CD8-positive, alpha-beta memory T cell (primary cell): ENCODE results near the gene NLRP1. TPM values are rescaled to one million over a fixed set of nuclear protein-coding genes. Genes with fewer than 3 reads are reported as not detected.

Source experiments
- CTCF ChIA-PET: fragments of 350-600 bp; sonication (Branson Sonifier 250); formaldehyde crosslinking; loops from one replicate; lab custom pipeline; 2021; ENCODE audit warnings: antibody characterized with exemption; lab: Charles Lee
- POLR2A ChIA-PET: fragments of 350-600 bp; sonication (Branson Sonifier 250); formaldehyde crosslinking; loops from one replicate; lab custom pipeline; 2021; ENCODE audit warnings: antibody characterized with exemption; lab: Charles Lee
- DNase-seq, 5 donors: peaks; one replicate each; pipeline versions ENCODE4 v3.0.0 to v3.0.0-alpha.2; 2020 to 2022; ENCODE audit warnings: mixed read lengths in 1 of 5
- H3K27ac ChIP-seq: one replicate; pipeline ENCODE4 v1.7.0; 2013; ENCODE audit warnings: low read depth, mild to moderate bottlenecking, low read length, moderate library complexity
- H3K27me3 ChIP-seq: 2 replicates; pipeline ENCODE4 v1.7.0; 2013; ENCODE audit warnings: low read length, mild to moderate bottlenecking; ENCODE audit not compliant: insufficient read depth, poor library complexity, severe bottlenecking
- H3K36me3 ChIP-seq: 2 replicates; pipeline ENCODE4 v1.7.0; 2013; ENCODE audit warnings: mild to moderate bottlenecking, low read length, moderate library complexity; ENCODE audit not compliant: insufficient read depth
- H3K4me1 ChIP-seq: 2 replicates; pipeline ENCODE4 v1.7.0; 2013; ENCODE audit warnings: mild to moderate bottlenecking, low read length, moderate library complexity; ENCODE audit not compliant: insufficient read depth
- H3K4me3 ChIP-seq: 2 replicates; pipeline ENCODE4 v1.7.0; 2013; ENCODE audit warnings: mild to moderate bottlenecking, low read length
- H3K9me3 ChIP-seq: 2 replicates; pipeline ENCODE4 v1.7.0; 2013; ENCODE audit warnings: mild to moderate bottlenecking, low read length
- H3K27ac Mint-ChIP-seq, 8 donors: one replicate each; pipeline ENCODE4 v1.8.0; 2020 to 2021; ENCODE audit warnings: mixed read lengths in 8 of 8, mild to moderate bottlenecking in 6 of 8, inconsistent platforms in 3 of 8, moderate library complexity in 3 of 8
- H3K27me3 Mint-ChIP-seq, 2 donors: one replicate each; pipeline ENCODE4 v1.8.0; 2020 to 2021; ENCODE audit warnings: mixed read lengths in 2 of 2, mild to moderate bottlenecking in 1 of 2, moderate library complexity in 1 of 2
- H3K36me3 Mint-ChIP-seq, 3 donors: one replicate each; pipeline ENCODE4 v1.8.0; 2020 to 2021; ENCODE audit warnings: mixed read lengths in 3 of 3, inconsistent platforms in 1 of 3, mild to moderate bottlenecking in 1 of 3
- H3K4me1 Mint-ChIP-seq, 3 donors: one replicate each; pipeline ENCODE4 v1.8.0; 2020 to 2021; ENCODE audit warnings: mixed read lengths in 3 of 3, inconsistent platforms in 1 of 3, mild to moderate bottlenecking in 1 of 3
- H3K4me3 Mint-ChIP-seq, 7 donors: one replicate each; pipeline ENCODE4 v1.8.0; 2020 to 2021; ENCODE audit warnings: mixed read lengths in 7 of 7, mild to moderate bottlenecking in 6 of 7, moderate library complexity in 4 of 7, inconsistent platforms in 2 of 7
- H3K9me3 Mint-ChIP-seq, 5 donors: one replicate each; pipeline ENCODE4 v1.8.0; 2020 to 2022; ENCODE audit warnings: mixed read lengths in 5 of 5, mild to moderate bottlenecking in 3 of 5, moderate library complexity in 2 of 5, inconsistent platforms in 1 of 5
- polyA plus RNA-seq: library from polyadenylated mRNA; unstranded; fragments of 300-500 nt; fragmentation: Illumina TruSeq; gene quantifications from one replicate; pipeline ENCODE4 v1.2.3, GENCODE V29; 2021
- total RNA-seq, 2 experiments: library from RNA; stranded (reverse); gene quantifications; one replicate each; pipeline ENCODE4 v1.2.3, GENCODE V29; 2021

The NLRP1 gene
- total and polyA plus RNA-seq, 3 experiments from 2014 or later: 33.8 to 37.6 (median 35.2) TPM

- ChIA-PET POLR2A (no interaction called here), CTCF (no interaction called here)
- no peak overlapping the region for H3K27ac ChIP-seq
- Mint-ChIP-seq H3K27ac (peak overlapping the region in 2 of 8 donors; percentile 65 to 79), H3K36me3 (peaks cover 5 to 58% (median 20%) of the 10 kb centered on the region in 3 donors), H3K4me3 (no peak overlapping the region), H3K4me1 (peaks cover 28 to 37% (median 32%) of the 10 kb centered on the region in 3 donors), H3K9me3 (no peaks in the 10 kb centered on the region), H3K27me3 (no peaks in the 10 kb centered on the region)
- no peak for DNase-seq
- no peaks in the 10 kb centered on the region for H3K9me3 ChIP-seq
- no peak overlapping the region for H3K4me3 ChIP-seq
- H3K27me3 ChIP-seq: no peaks in the 10 kb centered on the region
- peaks cover 30% of the 10 kb centered on the region for H3K4me1 ChIP-seq
- H3K36me3 ChIP-seq: peaks cover 8% of the 10 kb centered on the region
Measured at GRCh38 chr17:5509482-5509881, 74.8 kb downstream of the NLRP1 start.

- Histone ChIP-seq H3K27me3 (no peaks in the 10 kb centered on the region), H3K36me3 (peaks cover 4% of the 10 kb centered on the region), H3K9me3 (no peaks in the 10 kb centered on the region), H3K27ac (no peak overlapping the region), H3K4me3 (no peak overlapping the region), H3K4me1 (peaks cover 25% of the 10 kb centered on the region)
- CTCF ChIA-PET: no interaction called here
- H3K27ac Mint-ChIP-seq: peak overlapping the region in 3 of 8 donors; percentile 43 to 79 (median 45)
- peaks cover 23 to 30% (median 25%) of the 10 kb centered on the region in 3 donors for H3K4me1 Mint-ChIP-seq
- no peaks in the 10 kb centered on the region for H3K27me3 Mint-ChIP-seq
- no peak for DNase-seq
- H3K36me3 Mint-ChIP-seq: peaks cover 5 to 58% (median 16%) of the 10 kb centered on the region in 3 donors
- H3K9me3 Mint-ChIP-seq: no peaks in the 10 kb centered on the region
- POLR2A ChIA-PET: no interaction called here
- H3K4me3 Mint-ChIP-seq: no peak overlapping the region
Measured at GRCh38 chr17:5508810-5509209, 75.5 kb downstream of the NLRP1 start.

- H3K36me3 Mint-ChIP-seq: peaks cover 0 to 58% (median 17%) of the 10 kb centered on the region in 3 donors
- CTCF ChIA-PET: no interaction called here
Measured at GRCh38 chr17:5506307-5506706, 78.0 kb downstream of the NLRP1 start.

GRCh38 chr17:5502552-5502951 lies 81.8 kb downstream of the NLRP1 start:
- peaks cover 0 to 1% of the 10 kb centered on the region in 2 donors for H3K27me3 Mint-ChIP-seq
- H3K27ac Mint-ChIP-seq: peak overlapping the region in 7 of 8 donors; percentile 2 to 88 (median 55)
- ChIA-PET POLR2A (no interaction called here), CTCF (interaction anchor here (1.2 kb wide), 1 partner anchor 16 kb away, joined by 5 read pairs; the partner anchor contains the start of genes DERL2 and MIS12)
- DNase-seq: no peak
- no peaks in the 10 kb centered on the region for H3K36me3 ChIP-seq
- no peaks in the 10 kb centered on the region for H3K27me3 ChIP-seq
- peaks cover 10% of the 10 kb centered on the region for H3K4me1 ChIP-seq
- no peaks in the 10 kb centered on the region for H3K9me3 Mint-ChIP-seq
- peaks cover 0 to 41% (median 13%) of the 10 kb centered on the region in 3 donors for H3K36me3 Mint-ChIP-seq
- H3K27ac ChIP-seq: no peak overlapping the region
- H3K9me3 ChIP-seq: no peaks in the 10 kb centered on the region
- H3K4me1 Mint-ChIP-seq: peaks cover 21 to 27% (median 22%) of the 10 kb centered on the region in 3 donors
- H3K4me3 Mint-ChIP-seq: peak overlapping the region in 1 of 7 donors; percentile 24
- no peak overlapping the region for H3K4me3 ChIP-seq

More at GRCh38 chr17:5506307-5506706, 78.0 kb downstream of the NLRP1 start:
- no peaks in the 10 kb centered on the region for H3K27me3 ChIP-seq
- Mint-ChIP-seq H3K4me3 (no peak overlapping the region), H3K9me3 (no peaks in the 10 kb centered on the region), H3K27ac (peak overlapping the region in 2 of 8 donors; percentile 11 to 26), H3K4me1 (peaks cover 4 to 8% (median 4%) of the 10 kb centered on the region in 3 donors), H3K27me3 (no peaks in the 10 kb centered on the region)
- no peak overlapping the region for H3K4me3 ChIP-seq
- H3K27ac ChIP-seq: no peak overlapping the region
- peaks cover 4% of the 10 kb centered on the region for H3K36me3 ChIP-seq
- POLR2A ChIA-PET: no interaction called here
- H3K4me1 ChIP-seq: no peaks in the 10 kb centered on the region
- no peak for DNase-seq
- no peaks in the 10 kb centered on the region for H3K9me3 ChIP-seq

GRCh38 chr17:5501685-5502084 lies 82.6 kb downstream of the NLRP1 start:
- Histone ChIP-seq H3K27ac (no peak overlapping the region), H3K27me3 (no peaks in the 10 kb centered on the region), H3K4me1 (peaks cover 10% of the 10 kb centered on the region), H3K9me3 (no peaks in the 10 kb centered on the region), H3K4me3 (no peak overlapping the region), H3K36me3 (no peaks in the 10 kb centered on the region)
- Mint-ChIP-seq H3K36me3 (peaks cover 0 to 38% (median 11%) of the 10 kb centered on the region in 3 donors), H3K27ac (peak overlapping the region; percentile 55 to 97 (median 88)), H3K4me3 (peak overlapping the region; percentile 27 to 95 (median 77)), H3K4me1 (peaks cover 21 to 27% (median 22%) of the 10 kb centered on the region in 3 donors), H3K27me3 (peaks cover 0 to 1% of the 10 kb centered on the region in 2 donors), H3K9me3 (no peaks in the 10 kb centered on the region)
- no peak for DNase-seq
- ChIA-PET CTCF (interaction anchor here (1.9 to 2.2 kb wide), 2 partner anchors 16 to 17 kb away, joined by 5 to 10 read pairs; partner anchors contain the start of genes DERL2 and MIS12), POLR2A (no interaction called here)

- Histone ChIP-seq H3K4me1 (peaks cover 10% of the 10 kb centered on the region), H3K36me3 (no peaks in the 10 kb centered on the region), H3K27me3 (no peaks in the 10 kb centered on the region), H3K9me3 (no peaks in the 10 kb centered on the region), H3K27ac (peak overlapping the region; percentile 38), H3K4me3 (peak overlapping the region; percentile 47)
- peaks cover 0 to 1% of the 10 kb centered on the region in 2 donors for H3K27me3 Mint-ChIP-seq
- H3K36me3 Mint-ChIP-seq: peaks cover 0 to 35% (median 9%) of the 10 kb centered on the region in 3 donors
- POLR2A ChIA-PET: interaction anchor here (0.6 to 2.7 kb wide), 4 partner anchors 12 to 84 kb away, joined by 3 to 21 read pairs (median 4); partner anchors contain the start of genes DERL2 and MIS12
- DNase-seq: peak; percentile 67 to 93 (median 82)
- CTCF ChIA-PET: interaction anchor here (1.0 to 2.2 kb wide), 3 partner anchors 15 to 61 kb away, joined by 3 to 10 read pairs (median 5); partner anchors contain the start of genes DERL2 and MIS12
- H3K27ac Mint-ChIP-seq: peak overlapping the region; percentile 62 to 97 (median 94)
- H3K4me3 Mint-ChIP-seq: peak overlapping the region; percentile 82 to 96 (median 95)
- peaks cover 21 to 27% (median 22%) of the 10 kb centered on the region in 3 donors for H3K4me1 Mint-ChIP-seq
- no peaks in the 10 kb centered on the region for H3K9me3 Mint-ChIP-seq
Measured at GRCh38 chr17:5500589-5501391, 83.5 kb downstream of the NLRP1 start.

GRCh38 chr17:5500247-5500588 lies 84.1 kb downstream of the NLRP1 start:
- no peaks in the 10 kb centered on the region for H3K9me3 ChIP-seq
- H3K36me3 Mint-ChIP-seq: peaks cover 0 to 29% (median 9%) of the 10 kb centered on the region in 3 donors
- H3K4me1 ChIP-seq: peaks cover 10% of the 10 kb centered on the region
- no peak for DNase-seq
- no peaks in the 10 kb centered on the region for H3K27me3 ChIP-seq
- ChIA-PET POLR2A (interaction anchor here (0.6 to 2.7 kb wide), 4 partner anchors 12 to 31 kb away, joined by 3 to 21 read pairs (median 4); partner anchors contain the start of genes DERL2 and MIS12), CTCF (interaction anchor here (1.0 to 2.2 kb wide), 3 partner anchors 14 to 61 kb away, joined by 3 to 10 read pairs (median 5); partner anchors contain the start of genes DERL2 and MIS12)
- H3K4me1 Mint-ChIP-seq: peaks cover 21 to 27% (median 22%) of the 10 kb centered on the region in 3 donors
- H3K4me3 ChIP-seq: peak overlapping the region; percentile 47
- peaks cover 0 to 1% of the 10 kb centered on the region in 2 donors for H3K27me3 Mint-ChIP-seq
- no peaks in the 10 kb centered on the region for H3K36me3 ChIP-seq
- no peaks in the 10 kb centered on the region for H3K9me3 Mint-ChIP-seq
- no peak overlapping the region for H3K27ac ChIP-seq
- H3K4me3 Mint-ChIP-seq: peak overlapping the region; percentile 82 to 96 (median 95)
- H3K27ac Mint-ChIP-seq: peak overlapping the region in 7 of 8 donors; percentile 62 to 96 (median 95)
